HepG2 (cell line): ENCODE measurements around the gene CRYM. TPM values are rescaled to one million over a fixed set of nuclear protein-coding genes. Genes with fewer than 3 reads are reported as not detected.
A peak's percentile ranks its signal among the peaks of the same experiment; 100 is the strongest.

Experiments
- ATAC-seq: fragments of 200-7000 bp; cut with Tn5 transposase; 3 replicates; pipeline ENCODE4 v1.9.1; 2020; ENCODE audit warnings: mild to moderate bottlenecking, moderate library complexity
- BruUV-seq: library from RNA; stranded (reverse); fragments of 400-500 nt; replicated peaks from 2 replicates; lab custom pipeline; 2021; lab: Mats Ljungman, UMichigan
- CTCF ChIA-PET: fragments of 300-600 bp; formaldehyde crosslinking; extraction: SDS; loops from one replicate; lab custom pipeline; 2021; ENCODE audit warnings: low total read pairs, inconsistent platforms, low intra/inter-chr PET ratio; lab: Yijun Ruan, JAX
- POLR2A ChIA-PET: fragments of 350-600 bp; sonication (Branson Sonifier 250); formaldehyde crosslinking; loops from one replicate; lab custom pipeline; 2020; ENCODE audit warnings: antibody characterized with exemption, inconsistent platforms; lab: Yijun Ruan, JAX
- DNase-seq: peaks from one replicate; pipeline ENCODE4 v3.0.0-alpha.2; 2015; ENCODE audit warnings: low spot score
- FAIRE-seq: peaks from 3 replicates; lab custom pipeline; 2011; peaks lifted over from hg19 to GRCh38; lab: Jason Lieb, UNC
- H2AFZ ChIP-seq: one replicate; pipeline ENCODE4 v1.6.1; 2011; ENCODE audit warnings: low read length, inconsistent platforms
- H3K27ac ChIP-seq: fragments of 300-600 bp; 3 replicates; pipeline ENCODE4 v1.8.0; 2011; ENCODE audit warnings: mixed run types, mild to moderate bottlenecking, mixed read lengths, low read length, inconsistent platforms; ENCODE audit not compliant: insufficient read depth; ENCODE audit errors: extremely low read length
- H3K27me3 ChIP-seq, 2 experiments: fragments of 200-600 bp in 1 of 2; 2 replicates in 1 of 2; 3 replicates in 1 of 2; pipeline versions ENCODE4 v1.6.0 to v1.8.0; 2011; ENCODE audit warnings: low read length in 2 of 2, mild to moderate bottlenecking in 2 of 2, moderate library complexity in 2 of 2, inconsistent platforms in 1 of 2; ENCODE audit not compliant: insufficient read depth in 2 of 2, control insufficient read depth in 1 of 2
- H3K36me3 ChIP-seq, 2 experiments: fragments of 200-600 bp in 1 of 2; replicated peaks in 1 of 2; 2 replicates in 1 of 2; 3 replicates in 1 of 2; pipeline versions ENCODE4 v1.5.1 to v1.8.0; 2011; ENCODE audit warnings: low read length in 2 of 2, inconsistent platforms in 1 of 2; ENCODE audit not compliant: insufficient read depth in 2 of 2, control insufficient read depth in 1 of 2
- H3K4me1 ChIP-seq: 2 replicates; pipeline ENCODE4 v1.5.1; 2012; ENCODE audit warnings: low read length, inconsistent platforms; ENCODE audit not compliant: insufficient read depth
- H3K4me2 ChIP-seq: 2 replicates; pipeline ENCODE4 v1.6.0; 2011; ENCODE audit warnings: low read depth, low read length, inconsistent platforms
- H3K4me3 ChIP-seq, 3 experiments: fragments of 200-600 bp in 1 of 3; sonication (generic), shearing (Covaris generic) in 1 of 3; replicated peaks in 1 of 3; 2 replicates each; pipeline ENCODE4 v1.5.1; 2011 to 2016; ENCODE audit warnings: low read length in 3 of 3, inconsistent platforms in 2 of 3, low read depth in 2 of 3, mild to moderate bottlenecking in 2 of 3, control low read depth in 1 of 3, mixed read lengths in 1 of 3; ENCODE audit not compliant: insufficient read depth in 1 of 3
- H3K79me2 ChIP-seq: one replicate; pipeline ENCODE4 v1.6.1; 2011; ENCODE audit warnings: low read length, inconsistent platforms; ENCODE audit not compliant: insufficient read depth
- H3K9ac ChIP-seq: 2 replicates; pipeline ENCODE4 v1.6.0; 2011; ENCODE audit warnings: mild to moderate bottlenecking, low read depth, low read length, inconsistent platforms; ENCODE audit not compliant: insufficient read depth
- H3K9me3 ChIP-seq: 2 replicates; pipeline ENCODE4 v1.5.1; 2012; ENCODE audit warnings: mild to moderate bottlenecking, low read length
- H4K20me1 ChIP-seq: 2 replicates; pipeline ENCODE4 v1.6.0; 2011; ENCODE audit warnings: inconsistent platforms, mild to moderate bottlenecking, low read length, moderate library complexity; ENCODE audit not compliant: insufficient read depth
- ATF7 ChIP-seq, 2 experiments: fragments of 450-650 bp in 1 of 2; sonication (generic) in 1 of 2; formaldehyde crosslinking in 1 of 2; IDR thresholded peaks; 2 replicates each; pipeline versions ENCODE4 v1.4.0 to v1.6.1; 2016 to 2020; ENCODE audit warnings: antibody characterized with exemption in 1 of 2, mild to moderate bottlenecking in 1 of 2, missing genetic modification reagents in 1 of 2
- BCL6 ChIP-seq: IDR thresholded peaks from 2 replicates; pipeline ENCODE4 v1.6.1; 2016; ENCODE audit warnings: missing genetic modification reagents, missing compliant biosample characterization
- CENPT ChIP-seq: sonication (generic); formaldehyde crosslinking; IDR thresholded peaks from 2 replicates; pipeline ENCODE4 v1.8.0; 2022; ENCODE audit warnings: low read depth, mild to moderate bottlenecking, moderate library complexity, missing genetic modification reagents
- CREM ChIP-seq, 2 experiments: sonication (generic) in 1 of 2; formaldehyde crosslinking in 1 of 2; IDR thresholded peaks; 2 replicates each; pipeline versions ENCODE4 v1.4.0 to v1.6.1; 2016 to 2020; ENCODE audit warnings: antibody characterized with exemption in 1 of 2, mild to moderate bottlenecking in 1 of 2, missing genetic modification reagents in 1 of 2
- HCFC1 ChIP-seq: fragments of 150-350 bp; IDR thresholded peaks from 2 replicates; pipeline ENCODE4 v1.6.1; 2014; ENCODE audit warnings: low read depth, low read length
- HNRNPUL1 ChIP-seq: fragments of 200-400 bp; formaldehyde crosslinking; IDR thresholded peaks from 2 replicates; pipeline ENCODE4 v1.6.1; 2017; ENCODE audit warnings: low read depth, mild to moderate bottlenecking, low read length, moderate library complexity
- MTF1 ChIP-seq: sonication (generic); formaldehyde crosslinking; IDR thresholded peaks from 2 replicates; pipeline ENCODE4 v1.5.0; 2020; ENCODE audit warnings: missing genetic modification reagents
- PCBP1 ChIP-seq: fragments of 200-400 bp; formaldehyde crosslinking; IDR thresholded peaks from 2 replicates; pipeline ENCODE4 v1.6.1; 2017; ENCODE audit warnings: mild to moderate bottlenecking, low read depth, low read length, borderline replicate concordance
- SIN3B ChIP-seq: fragments of 150-350 bp; IDR thresholded peaks from 2 replicates; pipeline ENCODE4 v1.6.1; 2014; ENCODE audit warnings: low read length
- ZBTB25 ChIP-seq: IDR thresholded peaks from 2 replicates; pipeline ENCODE4 v1.6.1; 2018; ENCODE audit warnings: missing genetic modification reagents
- ZBTB46 ChIP-seq: sonication (generic); formaldehyde crosslinking; IDR thresholded peaks from 2 replicates; pipeline ENCODE4 v1.4.0; 2020; ENCODE audit warnings: mild to moderate bottlenecking, missing genetic modification reagents, borderline replicate concordance
- ZNF446 ChIP-seq: sonication (generic); formaldehyde crosslinking; IDR thresholded peaks from 2 replicates; pipeline ENCODE4 v1.5.0; 2020; ENCODE audit warnings: mild to moderate bottlenecking, missing genetic modification reagents
- ZNF572 ChIP-seq: sonication (generic); formaldehyde crosslinking; IDR thresholded peaks from 2 replicates; pipeline ENCODE4 v1.5.1; 2020; ENCODE audit warnings: mild to moderate bottlenecking, missing genetic modification reagents
- ZNF839 ChIP-seq: sonication (generic); formaldehyde crosslinking; IDR thresholded peaks from 2 replicates; pipeline ENCODE4 v1.4.0; 2020; ENCODE audit warnings: missing genetic modification reagents, mild to moderate bottlenecking, borderline replicate concordance
- ZNF883 ChIP-seq: sonication (generic); formaldehyde crosslinking; IDR thresholded peaks from 2 replicates; pipeline ENCODE4 v1.5.1; 2020; ENCODE audit warnings: mild to moderate bottlenecking, missing genetic modification reagents; ENCODE audit errors: not compliant biosample characterization
- WGBS: methylation state at CpG from one replicate; pipeline ENCODE4 v1.1.6; 2017; ENCODE audit warnings: low lambda C conversion rate; 5-methylcytosine and 5-hydroxymethylcytosine counted together
- in situ Hi-C: cut with HindIII; loops from 2 replicates; pipeline ENCODE4 v1.10.0; 2017; ENCODE audit warnings: low pct_unique_long_range_greater_than_20kb; ENCODE audit not compliant: extremely low pct_ligation_motif_present
- intact Hi-C: fragments of 100-400 bp; cut with micrococcal nuclease; formaldehyde crosslinking; loops from one replicate; pipeline ENCODE4 v1.10.0; 2022; ENCODE audit not compliant: unreplicated experiment
- polyA plus RNA-seq, 8 experiments: library from polyadenylated mRNA; depleted of rRNA in 3 of 8; stranded (reverse) in 7 of 8; unstranded in 1 of 8; fragments of >200 nt; fragmentation: Illumina TruSeq in 4 of 8; extraction: Trizol in 4 of 8; gene quantifications; 2 replicates each; pipeline versions ENCODE4 v1.2.1 to v1.2.3, GENCODE V29; 2011 to 2016; ENCODE audit warnings: low read depth in 4 of 8, missing spikeins in 1 of 8, mixed read lengths in 1 of 8; ENCODE audit not compliant: insufficient read depth in 1 of 8
- total RNA-seq, 5 experiments: library from RNA; depleted of rRNA; stranded (reverse); fragments of >200 nt; fragmentation: Illumina TruSeq; extraction: Trizol; gene quantifications; 2 replicates each; pipeline ENCODE4 v1.2.3, GENCODE V29; 2016; ENCODE audit warnings: low read depth in 1 of 5
- TF ChIP-seq, protein P1 (sequence below): sonication (generic); formaldehyde crosslinking; IDR thresholded peaks from 2 replicates; pipeline ENCODE4 v1.4.0; 2020; ENCODE audit warnings: missing genetic modification reagents, mild to moderate bottlenecking, borderline replicate concordance

The CRYM gene
- total and polyA plus RNA-seq, 2 of the 13 experiments (the other 11 are each of a cell fraction or from before 2014, with no cell fraction given) = 1.9 to 2.2 TPM

DNA sequence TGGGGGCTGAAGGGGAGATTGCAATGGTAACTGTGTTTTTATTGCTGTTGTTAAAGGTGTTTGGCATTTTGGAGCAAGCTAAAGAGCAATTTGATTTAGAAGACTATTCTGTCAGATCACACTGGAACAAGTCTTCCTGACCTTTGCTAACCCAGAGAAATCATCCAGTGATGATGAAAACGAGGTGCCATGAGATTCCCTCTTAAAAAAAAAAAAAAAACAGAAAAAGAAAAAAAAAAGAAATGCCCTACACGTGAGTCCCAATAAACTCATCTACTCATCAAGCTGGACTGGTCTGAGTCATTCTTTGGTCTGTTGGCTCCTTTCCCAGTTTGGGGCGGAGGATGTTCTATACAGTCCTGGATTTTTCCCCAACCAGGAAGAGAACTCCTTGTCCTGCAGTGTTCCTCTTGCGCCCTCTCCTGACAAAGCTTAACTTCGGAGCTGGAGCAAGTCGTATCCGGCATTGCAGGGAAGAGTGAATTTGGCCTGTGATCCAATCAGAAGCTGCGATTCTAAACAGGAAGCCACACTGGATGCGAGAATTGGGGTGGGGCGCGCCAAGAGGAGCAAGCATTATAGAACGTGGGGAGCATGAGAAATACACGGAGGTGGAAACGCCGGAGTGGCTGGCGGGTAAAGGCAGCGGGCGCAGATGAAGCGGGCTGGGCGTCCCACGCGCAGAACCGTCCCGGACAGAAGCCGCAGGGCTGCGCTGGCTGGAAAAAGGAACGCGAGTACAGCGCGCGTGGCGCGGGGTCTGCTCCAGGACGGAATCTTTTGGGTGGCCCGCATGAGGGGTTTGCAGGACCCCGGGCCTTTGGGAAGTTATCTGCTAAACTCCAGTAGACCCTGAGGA, 22.4 kb upstream of the CRYM start:
- Histone ChIP-seq H3K79me2 (no peaks in the 10 kb centered on the region), H3K27ac (peak overlapping the region; percentile 36), H3K36me3 (no peaks in the 10 kb centered on the region), H3K4me3 (peak overlapping the region; percentile 56 to 86 (median 63)), H2AFZ (peak overlapping the region; percentile 74), H3K9ac (peak overlapping the region; percentile 64), H3K27me3 (no peaks in the 10 kb centered on the region), H4K20me1 (no peaks in the 10 kb centered on the region), H3K9me3 (no peaks in the 10 kb centered on the region), H3K4me1 (peaks cover 32% of the 10 kb centered on the region), H3K4me2 (peak overlapping the region; percentile 90)
- DNase-seq (peak; percentile 100), ATAC-seq (peak; percentile 89), FAIRE-seq (peak; percentile 97)
- BruUV-seq = TSS peak; percentile 62
- intact Hi-C loops (loop anchor here (1.0 kb wide), 4 partner anchors 16 to 144 kb away; partner anchors contain the start of gene CRYM), in situ Hi-C loops (loop anchor here (5.0 to 25.0 kb wide), 3 partner anchors 113 to 262 kb away; partner anchors contain the start of gene LDAF1)
- WGBS = 2% methylated on average over 36 of the region's 36 CpGs
- POLR2A ChIA-PET = interaction anchor here (0.7 to 3.9 kb wide), 16 partner anchors 17 to 559 kb away, joined by 3 to 52 read pairs (median 6); partner anchors contain the start of genes ANKS4B, DCUN1D3, LDAF1 and LYRM1
- CTCF ChIA-PET = interaction anchor here (0.8 to 3.3 kb wide), 6 partner anchors 17 to 143 kb away, joined by 3 to 60 read pairs (median 6); partner anchors contain the start of genes CRYM and LDAF1
- TF ChIP-seq HNRNPUL1 (no peak), SIN3B (peak; percentile 73; the same call in 1 of the 2 replicates), ZBTB46 (CRISPR knock-in tag) (no peak), ZNF572 (peak; percentile 52; the same call in 1 of the 2 replicates), ZNF839 (CRISPR knock-in tag) (0 out of 2 replicates have a peak, but pooled peaks have one; percentile 46), MTF1 (CRISPR knock-in tag) (no peak), CENPT (CRISPR knock-in tag) (no peak), CREM (IDR thresholded peaks at IDR 0.05) (peak; percentile 46), CREM (CRISPR knock-in tag; IDR thresholded peaks at IDR 0.05) (no peak), ZNF446 (no peak), BCL6 (CRISPR knock-in tag) (peak; percentile 62; the same call in 1 of the 2 replicates), ZBTB25 (CRISPR knock-in tag) (peak; percentile 90), ZNF883 (CRISPR knock-in tag) (peak; percentile 45), ATF7 (IDR thresholded peaks at IDR 0.05) (0 out of 2 replicates have a peak, but pooled peaks have one; percentile 7), ATF7 (CRISPR knock-in tag; IDR thresholded peaks at IDR 0.05) (no peak; the same call in 1 of the 2 replicates), HCFC1 (peak; percentile 24; the same call in 1 of the 2 replicates), PCBP1 (no peak; the same call in 1 of the 2 replicates)
- TF ChIP-seq, protein P1, sequence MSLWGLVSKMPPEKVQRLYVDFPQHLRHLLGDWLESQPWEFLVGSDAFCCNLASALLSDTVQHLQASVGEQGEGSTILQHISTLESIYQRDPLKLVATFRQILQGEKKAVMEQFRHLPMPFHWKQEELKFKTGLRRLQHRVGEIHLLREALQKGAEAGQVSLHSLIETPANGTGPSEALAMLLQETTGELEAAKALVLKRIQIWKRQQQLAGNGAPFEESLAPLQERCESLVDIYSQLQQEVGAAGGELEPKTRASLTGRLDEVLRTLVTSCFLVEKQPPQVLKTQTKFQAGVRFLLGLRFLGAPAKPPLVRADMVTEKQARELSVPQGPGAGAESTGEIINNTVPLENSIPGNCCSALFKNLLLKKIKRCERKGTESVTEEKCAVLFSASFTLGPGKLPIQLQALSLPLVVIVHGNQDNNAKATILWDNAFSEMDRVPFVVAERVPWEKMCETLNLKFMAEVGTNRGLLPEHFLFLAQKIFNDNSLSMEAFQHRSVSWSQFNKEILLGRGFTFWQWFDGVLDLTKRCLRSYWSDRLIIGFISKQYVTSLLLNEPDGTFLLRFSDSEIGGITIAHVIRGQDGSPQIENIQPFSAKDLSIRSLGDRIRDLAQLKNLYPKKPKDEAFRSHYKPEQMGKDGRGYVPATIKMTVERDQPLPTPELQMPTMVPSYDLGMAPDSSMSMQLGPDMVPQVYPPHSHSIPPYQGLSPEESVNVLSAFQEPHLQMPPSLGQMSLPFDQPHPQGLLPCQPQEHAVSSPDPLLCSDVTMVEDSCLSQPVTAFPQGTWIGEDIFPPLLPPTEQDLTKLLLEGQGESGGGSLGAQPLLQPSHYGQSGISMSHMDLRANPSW = peak; percentile 89; the same call in 1 of the 2 replicates
